DOHH2 (cell line): ENCODE results near the gene ANAPC16.

Experiments used
- CTCF ChIP-seq: fragments of 200-600 bp; sonication (generic); IDR thresholded peaks from one replicate; pipeline ENCODE4 v1.5.1; 2014; ENCODE audit warnings: antibody characterized with exemption, mild to moderate bottlenecking, low read depth, low read length; ENCODE audit not compliant: poor library complexity, severe bottlenecking
- EZH2phosphoT487 ChIP-seq: fragments of 200-600 bp; sonication (generic); IDR thresholded peaks from 2 replicates; pipeline ENCODE4 v1.6.1; 2017; ENCODE audit warnings: borderline replicate concordance, mild to moderate bottlenecking, antibody characterized with exemption, low read length, moderate library complexity, mixed read lengths

GRCh38 chr10:72265508-72265907 is 49.7 kb downstream of the ANAPC16 start:
- TF ChIP-seq CTCF (no peak), EZH2phosphoT487 (no peak)
